Putamen (tissue), 1 donor: ENCODE results near the gene ATAD3C.
"Not testable (repeated sequence)": the region's sequence is repeated elsewhere in the genome, so short reads cannot be mapped to it uniquely, and the experiment has no call there.

Experiments
- DNase-seq: peaks from one replicate; pipeline ENCODE4 v3.0.0-alpha.2; 2016; ENCODE audit warnings: low spot score

ATAD3C gene

GRCh38 chr1:1510912-1511532, 61.5 kb downstream of the ATAD3C start:
- DNase-seq: no peak

- DNase-seq: peak; percentile 98
These were observed 62.2 kb downstream of the ATAD3C start, which contains the start of gene ATAD3A for GRCh38 chr1:1511533-1512285. TSS of gene ATAD3A (plus strand) at chr1:1512162. CDS start at chr1:1512269, 107 bp downstream.

- not testable (repeated sequence) for DNase-seq
These were observed 62.9 kb downstream of the ATAD3C start for GRCh38 chr1:1512425-1512824.

GRCh38 chr1:1513675-1514074, 64.2 kb downstream of the ATAD3C start:
- DNase-seq: not testable (repeated sequence)

- not testable (repeated sequence) for DNase-seq
These were observed 64.9 kb downstream of the ATAD3C start for GRCh38 chr1:1514376-1514775.

- not testable (repeated sequence) for DNase-seq
These were observed 67.4 kb downstream of the ATAD3C start for GRCh38 chr1:1516923-1517322.

- no peak for DNase-seq
These were observed 68.6 kb downstream of the ATAD3C start for GRCh38 chr1:1517973-1518620.

- not testable (repeated sequence) for DNase-seq
These were observed 69.1 kb downstream of the ATAD3C start for GRCh38 chr1:1518621-1519007.
